ENCODE data around the gene ATP8A1.
A peak's percentile ranks its signal among the peaks of the same experiment; 100 is the strongest.

Gene ATP8A1

GRCh38 chr4:42574870-42575430 lies 82.0 kb downstream of the ATP8A1 start:
- no peak for DNase-seq (ENCODE audit: low read depth in 3 of 3, low spot score in 1 of 3)

DNA sequence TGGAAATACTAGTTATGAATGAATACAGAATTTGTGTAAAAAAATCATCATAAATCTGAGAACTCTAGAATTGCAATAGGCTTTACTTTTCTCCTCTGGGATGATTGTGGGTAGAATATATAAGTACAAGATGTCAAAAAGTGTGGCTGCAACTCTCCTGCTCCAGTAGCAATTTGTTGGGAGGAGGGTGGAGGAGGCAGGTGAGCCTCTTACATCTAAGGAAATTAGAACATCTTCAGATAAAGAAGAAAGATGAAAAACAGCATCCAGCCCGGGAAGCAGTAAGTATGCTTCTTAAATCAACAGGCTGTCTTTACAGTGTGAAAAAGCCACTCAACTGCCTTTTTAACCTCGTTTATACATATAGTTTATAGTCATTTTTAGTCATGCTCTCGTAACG lies 83.7 kb downstream of the ATP8A1 start:
- no peak for DNase-seq (ENCODE audit: low read depth in 3 of 3, low spot score in 1 of 3)

GRCh38 chr4:42570221-42570620 lies 86.7 kb downstream of the ATP8A1 start:
- DNase-seq (ENCODE audit: low read depth in 3 of 3, low spot score in 1 of 3): no peak

- peak; percentile 8 to 38 (median 30) for DNase-seq (ENCODE audit: low read depth in 3 of 3, low spot score in 1 of 3)
Measured at GRCh38 chr4:42568610-42569207, 88.2 kb downstream of the ATP8A1 start.

- DNase-seq (ENCODE audit: low read depth in 3 of 3, low spot score in 1 of 3): no peak
Measured at GRCh38 chr4:42566835-42567234, 90.1 kb downstream of the ATP8A1 start.

DNA sequence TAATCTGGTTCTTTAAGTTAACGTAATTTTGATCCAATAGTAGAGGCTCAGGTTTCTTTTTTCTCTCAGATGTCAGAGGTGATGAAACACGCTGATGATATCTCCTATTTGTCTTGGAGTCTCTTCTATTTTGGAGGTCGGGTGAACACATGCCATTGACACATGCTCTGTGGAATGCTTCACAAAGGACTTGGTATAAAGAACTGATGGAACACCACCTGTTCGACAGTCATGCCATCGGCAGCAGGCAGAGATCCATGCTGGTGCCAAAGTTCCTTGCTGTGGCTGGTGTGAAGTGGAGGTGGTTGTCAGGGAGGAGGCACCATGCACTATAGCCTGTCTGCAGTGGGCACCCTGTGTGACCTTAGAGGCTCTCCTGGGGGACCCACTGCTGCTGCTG lies 94.9 kb downstream of the ATP8A1 start:
- no peak for DNase-seq (ENCODE audit: low read depth in 3 of 3, low spot score in 1 of 3)

- no peak for DNase-seq (ENCODE audit: low read depth in 3 of 3, low spot score in 1 of 3)
Measured at GRCh38 chr4:42561031-42561430, 95.9 kb downstream of the ATP8A1 start.

DNA sequence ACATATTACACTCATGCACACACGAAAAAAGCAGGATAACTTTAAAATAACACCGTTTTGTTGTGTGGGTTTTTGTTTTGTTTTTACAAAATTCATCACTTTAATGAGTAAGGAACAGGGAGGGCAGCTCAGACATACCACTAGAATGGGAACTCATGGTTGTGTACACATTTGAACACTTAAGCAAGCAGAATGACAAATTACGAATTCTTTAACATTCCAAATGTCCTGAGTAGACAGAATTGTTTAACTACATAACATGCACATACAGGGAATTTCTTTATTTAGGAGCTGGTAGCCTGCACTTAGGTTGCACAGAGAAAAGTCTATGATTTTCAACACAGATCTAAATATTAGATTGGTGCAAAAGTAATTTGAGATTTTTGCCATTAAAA lies 96.4 kb downstream of the ATP8A1 start:
- no peak for DNase-seq (ENCODE audit: low read depth in 3 of 3, low spot score in 1 of 3)

GRCh38 chr4:42558156-42558555 lies 98.7 kb downstream of the ATP8A1 start:
- no peak for DNase-seq (ENCODE audit: low read depth in 3 of 3, low spot score in 1 of 3)

DNA sequence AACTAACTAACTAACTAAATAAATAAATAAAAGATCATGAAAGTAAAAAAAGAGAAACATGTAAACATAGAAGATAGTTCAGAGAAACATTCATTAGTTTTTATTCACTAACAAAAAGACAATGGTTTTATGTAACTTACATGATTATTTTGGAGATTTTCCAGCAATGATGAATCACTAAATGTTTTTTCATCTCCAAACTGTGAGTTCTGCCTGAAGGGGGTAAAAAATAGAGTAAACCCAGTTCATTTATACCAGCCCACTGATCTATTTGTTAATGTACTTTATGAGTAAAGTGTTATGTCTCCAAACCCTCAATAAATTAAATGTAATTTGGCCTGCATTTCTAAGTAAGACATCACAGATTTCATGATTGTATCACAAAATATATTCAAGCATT lies 101.1 kb downstream of the ATP8A1 start:
- DNase-seq (ENCODE audit: low read depth in 3 of 3, low spot score in 1 of 3): no peak

DNA sequence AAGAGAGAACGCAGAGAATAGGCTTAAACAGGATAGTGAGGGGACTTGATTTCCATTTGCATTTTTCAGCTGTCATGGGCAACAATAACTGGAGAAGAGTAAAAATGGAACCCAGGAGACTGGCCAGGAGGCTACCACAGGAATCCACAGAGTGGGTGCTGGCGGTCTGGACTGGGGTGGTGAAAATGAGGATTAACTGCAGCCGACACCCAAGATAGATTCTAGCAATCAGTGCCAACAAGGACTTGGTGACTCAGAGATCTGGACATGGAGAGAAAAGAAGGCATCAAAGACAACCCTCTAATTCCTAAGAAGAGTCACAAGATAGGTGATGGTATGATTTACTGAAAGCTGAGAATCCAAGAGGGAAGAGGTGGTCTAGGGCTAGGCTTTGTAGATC lies 102.8 kb downstream of the ATP8A1 start:
- DNase-seq (ENCODE audit: low read depth in 3 of 3, low spot score in 1 of 3): no peak

DNA sequence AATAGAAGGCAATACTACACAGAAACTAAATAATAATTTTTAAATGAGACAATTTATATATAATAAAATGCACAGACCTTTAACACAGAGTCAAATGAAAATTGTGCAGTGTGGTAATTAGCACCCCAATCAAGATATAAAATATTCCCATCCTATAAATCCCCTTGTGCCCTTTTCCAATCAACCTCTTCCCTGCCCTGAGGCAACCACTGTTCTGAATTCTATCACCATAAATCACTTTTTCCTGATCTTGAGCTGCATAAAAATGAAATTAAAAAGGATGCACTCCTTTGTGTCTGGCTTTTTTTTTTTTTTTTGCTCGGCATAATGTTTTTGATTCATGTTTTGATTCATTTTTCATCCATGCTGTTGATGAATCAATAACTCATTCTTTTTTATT lies 107.0 kb downstream of the ATP8A1 start:
- DNase-seq (ENCODE audit: low read depth in 3 of 3, low spot score in 1 of 3): no peak

GRCh38 chr4:42547805-42548204 lies 109.1 kb downstream of the ATP8A1 start:
- DNase-seq (ENCODE audit: low read depth in 3 of 3, low spot score in 1 of 3): no peak

GRCh38 chr4:42543762-42544161 lies 113.1 kb downstream of the ATP8A1 start:
- DNase-seq (ENCODE audit: low read depth in 3 of 3, low spot score in 1 of 3): no peak

GRCh38 chr4:42543126-42543525 lies 113.8 kb downstream of the ATP8A1 start:
- no peak for DNase-seq (ENCODE audit: low read depth in 3 of 3, low spot score in 1 of 3)

GRCh38 chr4:42541647-42542046 lies 115.3 kb downstream of the ATP8A1 start:
- no peak for DNase-seq (ENCODE audit: low read depth in 3 of 3, low spot score in 1 of 3)

- no peak for DNase-seq (ENCODE audit: low read depth in 3 of 3, low spot score in 1 of 3)
Measured at GRCh38 chr4:42533042-42533441, 123.9 kb downstream of the ATP8A1 start.

GRCh38 chr4:42531341-42532030 lies 125.4 kb downstream of the ATP8A1 start:
- no peak for DNase-seq (ENCODE audit: low read depth in 3 of 3, low spot score in 1 of 3)

DNA sequence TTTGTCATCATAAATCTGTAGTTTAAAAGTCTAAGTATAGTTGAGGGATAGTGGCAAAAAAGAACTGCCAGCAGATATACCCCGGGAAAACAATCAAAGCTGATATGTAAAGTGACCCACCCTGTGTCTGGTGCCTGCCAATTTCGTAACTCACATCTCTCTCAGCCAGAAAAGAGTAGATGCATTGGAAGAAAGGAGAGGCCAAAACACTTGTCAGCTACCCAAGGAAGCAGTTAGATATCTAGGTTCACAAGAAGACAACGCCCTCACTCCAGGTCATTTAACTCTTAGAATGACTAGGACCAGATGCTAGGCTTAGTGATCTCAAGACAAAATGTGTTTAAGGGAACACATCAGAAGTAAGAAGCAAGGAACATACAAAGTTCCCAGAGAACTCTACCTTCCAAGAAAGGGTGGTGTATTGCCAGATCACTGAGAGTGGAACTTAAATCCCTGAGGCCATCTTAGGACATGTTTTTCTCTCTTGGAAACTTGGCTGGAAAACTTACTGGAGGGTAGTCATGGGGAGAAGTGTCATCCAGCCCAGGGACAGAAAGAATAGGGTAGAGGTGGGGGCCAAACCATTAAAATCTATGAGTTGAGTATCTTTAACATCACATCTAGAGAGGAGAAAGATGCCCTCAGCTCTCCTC lies 133.7 kb downstream of the ATP8A1 start:
- no peak for DNase-seq (ENCODE audit: low read depth in 3 of 3, low spot score in 1 of 3)

DNA sequence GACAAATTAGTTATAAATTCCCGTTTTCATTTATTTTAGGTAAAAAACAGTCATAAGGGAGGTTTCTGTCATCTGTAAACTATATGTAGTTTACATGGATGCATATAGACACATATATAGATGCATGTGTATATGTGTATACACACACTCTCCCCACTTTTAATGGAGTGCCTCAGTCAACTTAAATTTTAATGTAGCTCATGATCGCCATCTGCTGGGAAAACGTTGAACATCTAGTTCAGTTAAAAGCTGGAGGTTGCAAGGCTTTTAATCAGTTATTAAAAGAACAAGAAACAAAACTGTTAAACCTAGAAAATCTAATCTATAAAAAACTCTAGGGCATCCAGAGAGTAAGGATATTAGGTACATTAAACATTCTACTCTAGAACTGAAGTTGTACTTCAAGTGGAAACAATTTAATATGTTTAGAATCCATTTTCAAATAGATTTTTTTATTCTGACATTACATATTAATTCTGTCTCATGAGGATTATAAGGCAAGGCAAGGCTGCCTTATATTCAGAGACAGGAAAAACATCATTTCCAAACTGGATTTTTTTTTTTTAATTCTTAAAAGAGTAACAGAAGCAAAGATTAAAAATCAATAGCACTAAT lies 137.0 kb downstream of the ATP8A1 start:
- no peak for DNase-seq (ENCODE audit: low read depth in 3 of 3, low spot score in 1 of 3)

DNA sequence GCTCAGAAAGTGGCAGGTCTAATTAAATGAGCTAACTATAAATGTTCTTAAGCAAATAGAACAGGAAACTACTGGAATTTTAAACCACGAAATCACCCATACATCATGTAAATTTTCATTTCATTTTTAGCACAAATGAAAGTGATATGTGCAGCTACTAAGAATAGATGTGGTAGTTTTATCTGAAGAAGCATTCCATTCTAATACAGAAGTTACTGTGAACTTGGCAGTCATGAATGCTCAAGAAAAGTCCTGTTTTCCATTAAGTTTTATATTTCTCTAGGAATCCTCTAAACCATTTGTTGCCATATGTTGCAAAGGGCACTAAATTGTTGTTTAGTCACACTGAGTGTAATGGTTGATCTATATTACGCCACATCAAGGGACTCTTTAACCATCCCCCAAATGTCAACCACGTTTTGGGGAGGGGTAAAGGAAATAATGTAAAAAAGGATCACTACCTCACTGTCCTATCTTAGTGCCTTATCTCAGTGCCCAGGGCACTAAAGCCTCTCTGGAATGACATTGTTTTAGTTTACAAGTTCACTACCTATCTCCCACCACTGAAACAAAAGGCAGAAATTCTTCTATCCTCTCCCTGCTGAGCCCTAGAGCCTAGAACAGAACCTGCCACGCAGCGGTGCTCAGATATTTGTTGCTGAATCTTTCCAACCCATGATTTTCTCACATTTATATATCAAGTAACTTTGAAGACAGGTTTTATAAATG lies 141.6 kb downstream of the ATP8A1 start:
- DNase-seq (ENCODE audit: low read depth in 3 of 3, low spot score in 1 of 3): no peak

All from stimulated activated CD4-positive, alpha-beta T cell treated with anti-CD3 and anti-CD28 coated beads, TNF-alpha, amount 100 ng/mL, for 1 hour (primary cell).